Stimulated activated CD4-positive, alpha-beta T cell treated with anti-CD3 and anti-CD28 coated beads, Interleukin-15, amount 100 ng/mL, for 1 hour (primary cell): Measurements from ENCODE around the gene NUPR1.
"Not testable (repeated sequence)": the region's sequence is repeated elsewhere in the genome, so short reads cannot be mapped to it uniquely, and the experiment has no call there.

ENCODE experiments used
- DNase-seq, 2 donors: peaks; one replicate each; pipeline ENCODE4 v3.0.0-alpha.2; 2020; ENCODE audit warnings: low read depth in 1 of 2, low spot score in 1 of 2

Gene NUPR1

GRCh38 chr16:28499854-28500253 lies 38.9 kb downstream of the NUPR1 start:
- no peak for DNase-seq

- no peak for DNase-seq
Observed at GRCh38 chr16:28498666-28499381, 40.0 kb downstream of the NUPR1 start.

- DNase-seq: no peak
Observed at GRCh38 chr16:28497861-28498599, 40.7 kb downstream of the NUPR1 start.

GRCh38 chr16:28497386-28497785 lies 41.4 kb downstream of the NUPR1 start:
- DNase-seq: no peak

GRCh38 chr16:28496844-28497243 lies 41.9 kb downstream of the NUPR1 start:
- no peak for DNase-seq

- no peak for DNase-seq
Observed at GRCh38 chr16:28495795-28496749, 42.7 kb downstream of the NUPR1 start.

GRCh38 chr16:28495098-28495793 lies 43.5 kb downstream of the NUPR1 start:
- no peak for DNase-seq

- peak; percentile 60 to 67 for DNase-seq
Observed at GRCh38 chr16:28494121-28494851, 44.5 kb downstream of the NUPR1 start, which contains the start of gene APOBR. APOBR (plus strand) TSS chr16:28494643; CDS start chr16:28494682, 39 bp downstream.

- no peak for DNase-seq
Observed at GRCh38 chr16:28492511-28492910, 46.3 kb downstream of the NUPR1 start.

GRCh38 chr16:28491970-28492474 lies 46.8 kb downstream of the NUPR1 start, which contains the start of gene CLN3:
CLN3 (minus strand) TSS chr16:28492074; CDS start chr16:28491759, 315 bp downstream.
- peak; percentile 65 to 71 for DNase-seq

GRCh38 chr16:28491230-28491969 lies 47.4 kb downstream of the NUPR1 start:
- no peak for DNase-seq

GRCh38 chr16:28486266-28486665 lies 52.5 kb downstream of the NUPR1 start:
- DNase-seq: no peak

GRCh38 chr16:28483361-28483760 lies 55.4 kb downstream of the NUPR1 start:
- DNase-seq: not testable (repeated sequence)
